ENCODE results near the gene RBPMS2.

The RBPMS2 gene

GRCh38 chr15:64696481-64696880 lies 78.9 kb downstream of the RBPMS2 start:
- no peak overlapping the region for H3K4me3 ChIP-seq (replicated peaks; ENCODE audit: low read depth, low read length)
- no peak for TF ChIP-seq CTCF (IDR thresholded peaks at IDR 0.05; ENCODE audit: low read length, missing control alignments)

GRCh38 chr15:64695561-64695992 lies 79.8 kb downstream of the RBPMS2 start:
- TF ChIP-seq CTCF (IDR thresholded peaks at IDR 0.05; ENCODE audit: low read length, missing control alignments), result no peak
- DNase-seq (ENCODE audit: low read depth), result no peak
- H3K4me3 ChIP-seq (replicated peaks; ENCODE audit: low read depth, low read length), result no peak overlapping the region

More at GRCh38 chr15:64696481-64696880, 78.9 kb downstream of the RBPMS2 start:
- DNase-seq (ENCODE audit: low read depth), result no peak

- DNase-seq (ENCODE audit: low read depth), result no peak
- H3K4me3 ChIP-seq (replicated peaks; ENCODE audit: low read depth, low read length), result no peak overlapping the region
- no peak for TF ChIP-seq CTCF (IDR thresholded peaks at IDR 0.05; ENCODE audit: low read length, missing control alignments)
Measured at GRCh38 chr15:64694816-64695215, 80.6 kb downstream of the RBPMS2 start.

- TF ChIP-seq CTCF (IDR thresholded peaks at IDR 0.05; ENCODE audit: low read length, missing control alignments), result no peak
- peak; percentile 93 for DNase-seq (ENCODE audit: low read depth)
- H3K4me3 ChIP-seq (replicated peaks; ENCODE audit: low read depth, low read length), result no peak overlapping the region
Measured at GRCh38 chr15:64693134-64693533, 82.3 kb downstream of the RBPMS2 start.

- H3K4me3 ChIP-seq (replicated peaks; ENCODE audit: low read depth, low read length), result no peak overlapping the region
- TF ChIP-seq CTCF (IDR thresholded peaks at IDR 0.05; ENCODE audit: low read length, missing control alignments), result no peak
Measured at GRCh38 chr15:64691896-64692565, 83.4 kb downstream of the RBPMS2 start.

GRCh38 chr15:64690578-64691296 lies 84.7 kb downstream of the RBPMS2 start:
- no peak overlapping the region for H3K4me3 ChIP-seq (replicated peaks; ENCODE audit: low read depth, low read length)
- peak; percentile 11 for TF ChIP-seq CTCF (IDR thresholded peaks at IDR 0.05; ENCODE audit: low read length, missing control alignments)
- DNase-seq (ENCODE audit: low read depth), result no peak

More at GRCh38 chr15:64691896-64692565, 83.4 kb downstream of the RBPMS2 start:
- DNase-seq (ENCODE audit: low read depth), result no peak

Measured in fibroblast of pulmonary artery (primary cell).